NOMO-1 treated with dmso at 0.1 percent for 144 hours (cell line): ENCODE measurements around the gene KCNK6.
"Not testable (repeated sequence)": the region's sequence is repeated elsewhere in the genome, so short reads cannot be mapped to it uniquely, and the experiment has no call there.

Experiments
- DNase-seq: peaks from one replicate; lab custom pipeline; 2025; ENCODE audit not compliant: unreplicated experiment; lab: John Stamatoyannopoulos, UW

Gene KCNK6

GRCh38 chr19:38360839-38361631, 41.4 kb downstream of the KCNK6 start:
- DNase-seq: no peak

- peak; percentile 75 for DNase-seq
Measured at GRCh38 chr19:38361633-38362075, 42.0 kb downstream of the KCNK6 start.

- peak; percentile 84 for DNase-seq
Measured at GRCh38 chr19:38362076-38362945, 42.7 kb downstream of the KCNK6 start.

- DNase-seq: not testable (repeated sequence)
Measured at GRCh38 chr19:38362946-38363688, 43.5 kb downstream of the KCNK6 start.

- DNase-seq: no peak
Measured at GRCh38 chr19:38367041-38367440, 47.4 kb downstream of the KCNK6 start.

GRCh38 chr19:38369584-38369983, 49.9 kb downstream of the KCNK6 start:
- no peak for DNase-seq

- DNase-seq: no peak
Measured at GRCh38 chr19:38370299-38370698, 50.7 kb downstream of the KCNK6 start.

- no peak for DNase-seq
Measured at GRCh38 chr19:38371081-38371480, 51.4 kb downstream of the KCNK6 start.

- DNase-seq: no peak
Measured at GRCh38 chr19:38373907-38374331, 54.3 kb downstream of the KCNK6 start.

GRCh38 chr19:38374332-38375097, 54.9 kb downstream of the KCNK6 start, which contains the start of gene PSMD8:
TSS of gene PSMD8 (plus strand) at chr19:38374571. CDS start at chr19:38374602, 31 bp downstream.
- peak; percentile 98 for DNase-seq

- no peak for DNase-seq
Measured at GRCh38 chr19:38375098-38375493, 55.5 kb downstream of the KCNK6 start.

- DNase-seq: no peak
Measured at GRCh38 chr19:38375748-38376147, 56.1 kb downstream of the KCNK6 start.

- DNase-seq: no peak
Measured at GRCh38 chr19:38376576-38376975, 56.9 kb downstream of the KCNK6 start.

GRCh38 chr19:38377052-38377451, 57.4 kb downstream of the KCNK6 start:
- no peak for DNase-seq

GRCh38 chr19:38378866-38379265, 59.2 kb downstream of the KCNK6 start:
- DNase-seq: no peak

- DNase-seq: no peak
Measured at GRCh38 chr19:38381138-38381537, 61.5 kb downstream of the KCNK6 start.
